ENCODE data around the gene TMEM273. TPM values are rescaled to one million over a fixed set of nuclear protein-coding genes. Genes with fewer than 3 reads are reported as not detected.

TMEM273 gene
- total RNA-seq, 1 experiment from 2014 or later = not detected

DNA sequence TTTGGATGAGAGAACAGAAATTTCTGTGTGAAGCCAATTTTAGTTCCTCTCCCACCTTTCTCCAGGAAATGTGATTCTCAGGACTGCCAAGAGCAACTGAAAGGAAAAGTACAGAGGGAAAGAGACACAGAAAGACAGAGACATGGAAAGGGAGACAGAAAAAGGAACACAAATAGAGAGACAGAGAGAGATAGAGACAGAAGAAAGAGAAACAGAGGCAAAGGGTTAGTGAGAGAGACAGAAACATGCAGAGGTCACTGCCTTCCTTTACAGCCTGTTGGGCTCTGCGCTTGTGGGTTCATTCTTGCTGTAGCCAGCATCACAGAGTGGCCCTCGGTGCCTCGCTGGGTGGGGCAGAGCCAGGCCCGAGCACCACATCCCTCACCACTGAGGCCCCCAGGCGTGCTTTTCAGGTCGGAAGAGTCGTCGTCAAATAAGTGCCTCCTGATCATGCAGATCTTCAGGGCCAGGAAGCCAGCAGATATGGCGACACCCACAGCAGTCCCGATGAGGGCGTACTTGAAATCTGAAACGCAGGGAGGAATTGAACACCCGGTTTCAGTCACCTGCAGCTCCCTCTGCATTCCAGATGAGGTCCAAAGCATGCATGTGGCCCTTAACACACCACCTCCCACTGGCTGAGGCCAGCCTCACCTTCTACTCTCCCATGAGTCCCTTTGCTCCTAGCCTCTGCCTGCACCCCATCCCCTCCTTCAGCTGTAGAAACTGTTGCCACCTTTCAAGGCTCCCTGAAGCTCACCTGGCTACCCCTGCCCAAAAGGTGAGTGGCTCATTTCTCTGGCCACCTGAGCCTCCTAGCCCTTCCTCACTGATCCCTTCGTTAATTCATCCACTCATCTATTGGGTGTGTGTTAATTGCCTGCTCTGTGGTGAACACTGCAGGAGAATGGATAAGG is 21.4 kb downstream of the TMEM273 start:
- ChIA-PET POLR2A (interaction anchor here (0.6 kb wide), 1 partner anchor 452 kb away, joined by 3 read pairs; no protein-coding TSS in a partner anchor), CTCF (interaction anchor here (0.5 to 1.8 kb wide), 4 partner anchors 135 to 343 kb away, joined by 3 to 6 read pairs (median 3); no protein-coding TSS in a partner anchor)
- no peak for DNase-seq (ENCODE audit: unreplicated experiment)
- H3K27me3 Mint-ChIP-seq (ENCODE audit: insufficient read depth, unreplicated experiment) = peaks cover 12% of the 10 kb centered on the region
- TF ChIP-seq, protein P1, sequence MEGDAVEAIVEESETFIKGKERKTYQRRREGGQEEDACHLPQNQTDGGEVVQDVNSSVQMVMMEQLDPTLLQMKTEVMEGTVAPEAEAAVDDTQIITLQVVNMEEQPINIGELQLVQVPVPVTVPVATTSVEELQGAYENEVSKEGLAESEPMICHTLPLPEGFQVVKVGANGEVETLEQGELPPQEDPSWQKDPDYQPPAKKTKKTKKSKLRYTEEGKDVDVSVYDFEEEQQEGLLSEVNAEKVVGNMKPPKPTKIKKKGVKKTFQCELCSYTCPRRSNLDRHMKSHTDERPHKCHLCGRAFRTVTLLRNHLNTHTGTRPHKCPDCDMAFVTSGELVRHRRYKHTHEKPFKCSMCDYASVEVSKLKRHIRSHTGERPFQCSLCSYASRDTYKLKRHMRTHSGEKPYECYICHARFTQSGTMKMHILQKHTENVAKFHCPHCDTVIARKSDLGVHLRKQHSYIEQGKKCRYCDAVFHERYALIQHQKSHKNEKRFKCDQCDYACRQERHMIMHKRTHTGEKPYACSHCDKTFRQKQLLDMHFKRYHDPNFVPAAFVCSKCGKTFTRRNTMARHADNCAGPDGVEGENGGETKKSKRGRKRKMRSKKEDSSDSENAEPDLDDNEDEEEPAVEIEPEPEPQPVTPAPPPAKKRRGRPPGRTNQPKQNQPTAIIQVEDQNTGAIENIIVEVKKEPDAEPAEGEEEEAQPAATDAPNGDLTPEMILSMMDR (IDR thresholded peaks at IDR 0.05; ENCODE audit: unreplicated experiment) = no peak
- H3K9me3 Mint-ChIP-seq (ENCODE audit: unreplicated experiment) = no peaks in the 10 kb centered on the region
- intact Hi-C loops (cut with micrococcal nuclease) = no loop called here
- no peak overlapping the region for H3K4me3 Mint-ChIP-seq (ENCODE audit: unreplicated experiment)
- H3K36me3 Mint-ChIP-seq (ENCODE audit: insufficient read depth, unreplicated experiment) = no peaks in the 10 kb centered on the region
- no peak overlapping the region for H3K27ac Mint-ChIP-seq (ENCODE audit: low read depth, unreplicated experiment)
- no TSS peak for BruUV-seq (replicated peaks)
- peaks cover 3% of the 10 kb centered on the region for H3K4me1 Mint-ChIP-seq (ENCODE audit: insufficient read depth, unreplicated experiment)

DNA sequence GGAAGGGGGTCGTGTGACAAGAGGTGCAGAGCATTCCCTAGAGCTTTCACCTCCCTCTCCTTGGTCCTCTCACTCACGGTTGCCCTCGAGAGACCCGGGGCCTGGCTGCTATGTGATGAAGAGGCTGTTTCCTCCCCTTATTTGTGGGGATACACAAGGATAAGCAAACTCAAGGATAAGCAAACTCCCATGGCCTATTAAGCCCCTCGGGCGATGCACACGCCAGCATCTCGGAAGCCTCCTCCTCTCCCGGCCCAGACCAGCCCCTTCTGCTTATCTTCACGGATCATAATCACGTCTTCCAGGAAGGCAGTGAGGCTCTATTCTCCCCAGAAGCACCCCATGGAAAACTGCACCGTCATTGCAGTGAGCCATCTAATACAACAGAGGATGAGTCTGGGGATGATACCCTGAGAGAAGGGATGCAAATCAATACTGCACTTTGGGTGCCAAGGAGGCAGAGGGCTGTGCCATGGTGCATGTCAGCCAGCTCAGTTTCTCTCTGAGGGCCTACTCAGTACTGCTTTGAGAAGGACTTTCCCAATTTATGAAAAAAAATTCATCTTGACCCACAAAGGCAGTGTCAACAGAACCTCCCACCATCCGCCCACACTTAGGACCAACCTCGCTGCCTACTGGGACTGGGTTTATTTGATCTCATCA is 22.2 kb downstream of the TMEM273 start:
- Mint-ChIP-seq H3K9me3 (ENCODE audit: unreplicated experiment) (no peaks in the 10 kb centered on the region), H3K27me3 (ENCODE audit: insufficient read depth, unreplicated experiment) (peaks cover 17% of the 10 kb centered on the region), H3K27ac (ENCODE audit: low read depth, unreplicated experiment) (no peak overlapping the region), H3K4me3 (ENCODE audit: unreplicated experiment) (no peak overlapping the region), H3K36me3 (ENCODE audit: insufficient read depth, unreplicated experiment) (no peaks in the 10 kb centered on the region), H3K4me1 (ENCODE audit: insufficient read depth, unreplicated experiment) (peaks cover 6% of the 10 kb centered on the region)
- CTCF ChIA-PET = interaction anchor here (1.1 kb wide), 1 partner anchor 189 kb away, joined by 3 read pairs; no protein-coding TSS in a partner anchor
- intact Hi-C loops (cut with micrococcal nuclease) = no loop called here
- DNase-seq (ENCODE audit: unreplicated experiment) = no peak
- TF ChIP-seq, protein P1 (IDR thresholded peaks at IDR 0.05; ENCODE audit: unreplicated experiment) = no peak
- BruUV-seq (replicated peaks) = no TSS peak
- POLR2A ChIA-PET = no interaction called here

DNA sequence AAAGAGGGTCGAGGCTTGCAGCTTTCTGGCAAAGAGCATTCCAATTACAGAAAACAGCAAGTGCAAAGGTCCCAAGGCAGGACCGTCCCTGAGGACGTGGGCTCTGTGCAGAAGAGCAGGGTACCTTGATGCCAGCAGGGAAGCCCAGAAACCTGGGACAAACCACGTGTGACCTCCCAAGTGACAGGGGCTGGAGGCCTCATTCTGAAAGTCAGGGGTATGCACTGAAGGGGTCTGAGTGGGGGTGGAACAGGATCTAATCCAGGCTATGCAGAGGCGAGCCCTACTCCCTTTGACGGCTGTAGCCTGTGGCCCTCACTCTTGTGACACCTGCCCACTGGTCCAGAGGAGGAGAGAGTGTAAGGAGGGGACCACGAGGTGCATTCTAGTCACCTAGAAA is 22.9 kb downstream of the TMEM273 start:
- ChIA-PET POLR2A (no interaction called here), CTCF (interaction anchor here (0.7 to 2.2 kb wide), 5 partner anchors 189 to 507 kb away, joined by 3 to 10 read pairs (median 3); no protein-coding TSS in a partner anchor)
- no peaks in the 10 kb centered on the region for H3K36me3 Mint-ChIP-seq (ENCODE audit: insufficient read depth, unreplicated experiment)
- intact Hi-C loops (cut with micrococcal nuclease) = no loop called here
- no peak overlapping the region for H3K4me3 Mint-ChIP-seq (ENCODE audit: unreplicated experiment)
- DNase-seq (ENCODE audit: unreplicated experiment) = no peak
- H3K4me1 Mint-ChIP-seq (ENCODE audit: insufficient read depth, unreplicated experiment) = peaks cover 6% of the 10 kb centered on the region
- H3K27me3 Mint-ChIP-seq (ENCODE audit: insufficient read depth, unreplicated experiment) = peaks cover 17% of the 10 kb centered on the region
- H3K9me3 Mint-ChIP-seq (ENCODE audit: unreplicated experiment) = no peaks in the 10 kb centered on the region
- TF ChIP-seq, protein P1 (IDR thresholded peaks at IDR 0.05; ENCODE audit: unreplicated experiment) = no peak
- BruUV-seq (replicated peaks) = no TSS peak
- no peak overlapping the region for H3K27ac Mint-ChIP-seq (ENCODE audit: low read depth, unreplicated experiment)

DNA sequence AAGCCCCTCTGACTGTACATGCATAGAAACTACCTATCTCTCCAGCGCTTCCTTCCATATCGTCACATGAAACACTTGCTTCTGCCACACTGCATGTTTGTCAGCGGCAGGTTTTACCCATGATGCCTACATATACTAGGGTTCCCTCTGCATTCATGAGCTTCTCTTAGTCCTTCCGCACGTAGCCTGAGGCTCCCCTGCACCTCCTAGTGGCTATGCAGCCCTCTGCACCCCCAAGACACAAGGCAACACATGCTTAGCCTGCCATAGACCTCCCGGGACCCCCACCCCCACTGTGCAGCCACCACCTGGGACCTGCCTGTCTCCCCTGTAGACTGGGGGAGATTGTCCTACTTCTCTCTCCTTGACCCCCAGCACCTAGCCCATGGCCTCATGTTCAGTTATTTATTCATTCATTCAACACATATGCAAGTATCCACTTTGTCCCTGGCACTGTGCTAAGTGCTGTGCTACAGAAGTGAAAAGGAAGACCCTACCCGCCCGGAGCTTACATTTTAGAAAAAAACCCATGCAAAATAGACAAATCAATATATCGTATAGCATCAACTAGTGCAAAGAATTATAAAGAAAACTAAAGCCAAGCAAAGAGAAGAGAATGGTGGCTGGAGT is 23.5 kb downstream of the TMEM273 start:
- H3K4me1 Mint-ChIP-seq (ENCODE audit: insufficient read depth, unreplicated experiment) = peaks cover 6% of the 10 kb centered on the region
- ChIA-PET CTCF (interaction anchor here (0.6 to 4.4 kb wide), 18 partner anchors 14 to 508 kb away, joined by 3 to 44 read pairs (median 4); no protein-coding TSS in a partner anchor), POLR2A (no interaction called here)
- no peaks in the 10 kb centered on the region for H3K9me3 Mint-ChIP-seq (ENCODE audit: unreplicated experiment)
- H3K27ac Mint-ChIP-seq (ENCODE audit: low read depth, unreplicated experiment) = no peak overlapping the region
- peak; percentile 47 for DNase-seq (ENCODE audit: unreplicated experiment)
- H3K4me3 Mint-ChIP-seq (ENCODE audit: unreplicated experiment) = no peak overlapping the region
- peaks cover 23% of the 10 kb centered on the region for H3K27me3 Mint-ChIP-seq (ENCODE audit: insufficient read depth, unreplicated experiment)
- no peaks in the 10 kb centered on the region for H3K36me3 Mint-ChIP-seq (ENCODE audit: insufficient read depth, unreplicated experiment)
- TF ChIP-seq, protein P1 (IDR thresholded peaks at IDR 0.05; ENCODE audit: unreplicated experiment) = peak; percentile 30
- BruUV-seq (replicated peaks) = no TSS peak
- intact Hi-C loops (cut with micrococcal nuclease) = no loop called here

All from MCF 10A (cell line).